GM18519 (cell line): Measurements from ENCODE around the gene CHST12.

Experiments
- ATAC-seq: cut with Tn5 transposase; IDR thresholded peaks from one replicate; pipeline ENCODE4 v1.9.1; 2021; ENCODE audit warnings: mild to moderate bottlenecking, moderate library complexity; ENCODE audit not compliant: unreplicated experiment, low FRiP score

Gene CHST12

DNA sequence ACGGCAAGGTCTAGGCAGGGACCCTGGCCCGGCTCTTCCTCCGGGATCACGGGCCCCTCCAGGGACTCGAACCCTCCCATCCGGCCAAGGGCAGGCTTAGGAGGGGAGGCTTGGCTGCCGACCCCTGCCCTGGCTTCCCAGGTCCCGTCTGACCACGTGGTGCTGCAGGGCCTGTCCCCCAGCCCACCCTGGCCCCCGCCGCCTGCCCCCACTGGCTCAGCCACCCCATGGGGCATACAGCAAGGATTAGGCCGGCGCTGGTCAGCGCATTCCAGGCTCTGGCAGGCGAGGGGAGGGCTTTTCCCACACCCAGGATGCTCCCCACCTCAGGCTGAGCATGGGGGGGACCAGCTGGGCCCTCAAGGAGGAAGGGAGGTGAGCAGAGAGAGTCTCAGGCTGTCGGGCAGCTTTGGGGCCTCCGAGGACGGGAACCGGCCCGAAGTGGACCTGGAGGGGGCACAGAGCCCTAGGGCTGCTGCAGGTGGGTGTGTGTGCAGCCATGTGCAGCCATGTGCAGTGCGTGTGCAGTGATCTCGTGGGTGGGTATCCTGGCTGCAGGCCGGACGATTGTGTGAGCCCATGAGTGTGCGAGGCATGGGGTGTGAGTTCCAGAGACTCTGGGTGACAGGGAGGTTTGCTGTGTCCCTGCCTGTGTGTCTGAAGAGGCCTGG lies 73.5 kb downstream of the CHST12 start:
- no peak for ATAC-seq

- ATAC-seq = no peak
These were observed 74.3 kb downstream of the CHST12 start for GRCh38 chr7:2477447-2478398.

DNA sequence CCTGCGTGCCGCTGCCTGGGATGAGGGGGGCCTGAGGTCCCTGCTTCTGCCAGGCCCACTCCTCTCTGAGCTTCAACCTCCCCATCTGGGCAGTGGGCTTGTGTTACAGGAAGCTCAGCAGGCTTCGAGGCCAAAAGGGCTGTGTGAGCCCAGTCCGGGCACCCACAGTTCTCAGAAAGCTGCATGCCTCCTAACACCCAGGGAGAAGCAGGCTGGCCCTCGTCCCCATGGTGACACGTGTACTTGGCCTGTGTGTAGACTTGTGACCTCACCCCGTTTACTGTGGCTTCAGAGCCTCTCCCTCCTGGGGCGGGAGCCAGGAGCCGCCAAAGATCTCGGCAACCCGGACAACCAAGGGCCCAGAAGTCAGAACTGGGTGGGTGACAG lies 75.0 kb downstream of the CHST12 start:
- no peak for ATAC-seq

- no peak for ATAC-seq
These were observed 75.4 kb downstream of the CHST12 start for GRCh38 chr7:2478800-2479199.

DNA sequence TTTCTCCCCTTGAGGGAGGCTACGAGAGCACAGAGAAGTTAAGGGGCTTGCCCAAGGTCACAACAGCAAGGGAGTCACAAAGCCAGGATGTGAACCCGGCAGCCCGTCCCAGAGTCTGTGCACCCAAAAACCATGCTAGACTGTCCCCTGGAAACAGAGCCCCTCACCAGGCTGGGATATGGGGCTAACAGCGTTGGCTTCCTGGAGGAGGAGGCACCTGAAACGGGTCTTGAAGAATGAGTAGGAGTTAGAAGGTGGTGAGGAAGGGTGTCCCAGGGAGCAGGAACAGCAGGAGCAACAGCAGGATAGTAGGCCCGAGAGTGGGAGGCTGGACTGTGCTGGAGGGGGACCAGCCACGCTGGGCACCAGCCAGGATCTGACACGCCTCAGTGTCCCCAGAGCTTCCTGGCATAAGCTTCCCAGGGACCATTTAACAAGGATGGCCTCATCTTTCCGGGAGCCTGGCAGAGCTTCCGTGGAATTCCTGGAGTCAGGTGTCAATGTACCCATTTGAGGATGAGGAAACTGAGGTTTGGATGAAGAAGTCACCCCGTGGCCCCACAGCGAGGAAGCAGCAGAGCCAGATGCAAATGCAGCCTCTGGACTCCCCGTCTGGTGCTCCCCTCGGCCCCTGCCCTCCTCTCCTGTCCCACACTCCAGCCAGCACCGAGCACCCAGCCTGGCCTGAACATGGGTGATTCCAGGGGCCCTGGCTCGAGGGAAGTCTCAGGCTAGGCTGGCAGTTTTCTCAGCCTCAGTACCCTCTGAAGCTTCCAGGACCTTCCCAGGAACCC lies 76.1 kb downstream of the CHST12 start:
- ATAC-seq = no peak

- ATAC-seq = no peak
These were observed 76.6 kb downstream of the CHST12 start for GRCh38 chr7:2480070-2480408.

- ATAC-seq = no peak
These were observed 77.8 kb downstream of the CHST12 start for GRCh38 chr7:2481195-2481594.

- no peak for ATAC-seq
These were observed 79.5 kb downstream of the CHST12 start for GRCh38 chr7:2482725-2483451.

GRCh38 chr7:2483494-2483893 lies 80.1 kb downstream of the CHST12 start:
- no peak for ATAC-seq

- no peak for ATAC-seq
These were observed 81.5 kb downstream of the CHST12 start for GRCh38 chr7:2484868-2485267.

GRCh38 chr7:2487586-2488271 lies 84.3 kb downstream of the CHST12 start:
- ATAC-seq = no peak

DNA sequence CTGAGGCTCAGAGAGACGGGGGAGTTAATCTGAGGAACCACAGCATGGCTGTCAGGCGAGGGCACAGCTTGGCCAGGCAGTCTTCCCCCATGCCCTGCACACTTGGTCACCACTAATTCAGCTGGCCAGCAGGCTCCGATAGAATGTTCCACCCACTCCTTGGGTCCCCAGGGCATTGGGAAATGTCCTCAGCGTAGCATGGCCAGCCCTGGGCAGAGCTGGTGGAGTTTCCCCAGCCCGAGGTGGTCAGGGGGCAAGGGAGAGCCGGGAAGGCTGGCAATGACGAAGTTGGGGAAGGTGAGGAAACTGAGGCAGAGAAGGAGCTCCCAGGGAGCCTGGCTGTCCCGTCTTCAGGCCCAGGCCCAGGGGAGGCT lies 84.8 kb downstream of the CHST12 start:
- no peak for ATAC-seq

GRCh38 chr7:2488681-2489080 lies 85.3 kb downstream of the CHST12 start:
- no peak for ATAC-seq

- no peak for ATAC-seq
These were observed 86.8 kb downstream of the CHST12 start for GRCh38 chr7:2490181-2490651.

GRCh38 chr7:2492038-2492437 lies 88.6 kb downstream of the CHST12 start:
- no peak for ATAC-seq

DNA sequence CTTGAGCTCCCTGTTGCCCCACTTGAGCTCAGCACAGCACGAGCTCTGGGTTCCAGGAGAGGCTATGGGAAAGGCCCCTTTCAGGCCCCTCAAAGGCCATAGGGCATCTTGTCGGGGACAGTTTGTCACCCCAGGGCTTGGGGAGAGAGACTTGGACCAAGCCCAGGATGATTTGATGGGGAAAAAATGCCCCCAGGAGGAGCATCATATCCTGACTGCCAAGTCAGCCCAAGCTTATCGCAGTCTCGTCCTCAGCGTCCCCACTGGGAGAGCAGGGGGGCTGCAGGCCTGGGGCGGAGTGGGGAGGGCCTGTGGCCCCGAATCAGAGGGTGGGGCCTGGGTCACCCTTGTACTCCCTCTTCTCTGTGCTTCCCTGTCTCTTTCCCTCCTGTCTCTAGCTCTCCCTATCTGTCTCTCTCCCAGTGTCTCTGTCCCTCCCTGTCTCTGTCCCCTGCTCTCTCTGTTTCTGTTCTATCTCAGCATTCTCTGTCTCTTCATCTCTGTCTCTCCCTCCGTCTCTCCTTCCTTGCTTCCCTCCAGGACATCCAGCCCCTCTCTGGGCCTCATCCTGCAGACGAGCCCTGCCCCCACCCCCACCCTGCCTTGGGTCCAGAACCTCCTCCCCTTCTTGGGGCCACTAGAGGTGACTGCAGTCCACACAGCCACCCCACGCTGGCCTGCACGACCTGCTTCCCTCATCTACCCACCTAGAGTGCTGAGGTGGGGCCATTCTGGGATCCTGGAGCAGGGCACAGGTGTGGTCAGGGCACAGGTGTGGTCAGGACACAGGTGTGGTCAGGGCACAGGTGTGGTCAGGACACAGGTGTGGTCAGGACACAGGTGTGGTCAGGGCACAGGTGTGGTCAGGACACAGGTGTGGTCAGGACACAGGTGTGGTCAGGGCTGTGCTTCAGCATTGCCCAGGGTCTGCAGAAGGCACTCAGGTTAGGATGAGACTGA lies 90.1 kb downstream of the CHST12 start:
- no peak for ATAC-seq

DNA sequence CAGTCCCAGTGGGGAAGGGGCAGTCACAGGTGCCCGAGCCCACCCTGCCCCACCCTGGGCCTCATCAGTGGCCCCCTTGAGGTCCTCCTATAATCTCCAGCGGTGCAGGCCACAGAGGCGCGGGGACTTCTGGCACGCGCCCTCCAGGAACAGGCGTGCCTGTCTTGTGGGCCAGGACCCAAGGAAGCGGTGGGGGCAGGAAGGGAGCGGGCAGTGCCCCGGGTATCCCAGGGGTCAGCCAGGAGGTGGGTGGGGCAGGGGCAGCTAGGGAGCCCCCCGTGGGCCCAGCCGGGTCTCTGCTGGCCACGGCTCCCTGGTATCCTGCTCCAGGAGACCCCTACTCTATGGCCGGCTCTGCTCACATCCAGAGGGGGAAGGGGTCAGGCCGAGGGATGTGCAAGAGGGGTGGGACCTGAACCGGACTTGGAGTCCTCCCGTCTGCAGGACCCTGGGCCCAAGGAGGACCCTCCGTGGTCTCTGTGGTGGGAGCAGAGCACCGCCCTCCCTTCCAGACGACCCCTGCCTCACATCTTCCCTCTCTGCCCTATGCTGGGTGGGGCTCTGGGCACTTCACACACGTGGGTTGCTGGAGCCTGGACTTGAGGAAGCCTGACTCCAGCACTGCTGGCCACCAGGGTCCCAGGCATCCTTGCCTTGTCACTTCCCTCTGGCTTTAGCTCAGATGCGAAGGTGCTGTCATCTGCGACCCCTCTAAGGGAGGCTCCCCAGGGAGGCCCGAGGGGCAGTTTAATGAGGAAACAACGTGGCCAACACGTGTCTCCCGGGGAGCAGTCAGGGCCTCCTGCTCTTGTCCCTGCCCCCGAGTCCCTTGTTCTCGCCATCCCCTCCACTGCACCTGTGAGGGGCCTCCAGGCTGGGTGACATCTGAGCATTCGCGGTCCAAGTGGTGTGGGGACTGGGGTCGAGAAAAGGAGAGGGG lies 91.0 kb downstream of the CHST12 start:
- ATAC-seq = no peak
